Kidney epithelial cell (primary cell): Measurements from ENCODE around the gene CLASRP. TPM values are rescaled to one million over a fixed set of nuclear protein-coding genes. Genes with fewer than 3 reads are reported as not detected.
"Not testable (repeated sequence)": the region's sequence is repeated elsewhere in the genome, so short reads cannot be mapped to it uniquely, and the experiment has no call there.

Experiments
- DNase-seq: peaks from one replicate; pipeline ENCODE4 v3.0.0-alpha.2; 2010; ENCODE audit warnings: low read depth
- H3K27me3 ChIP-seq: 2 replicates; pipeline ENCODE4 v1.6.0; 2011; ENCODE audit warnings: low read length; ENCODE audit not compliant: control insufficient read depth, insufficient read depth
- H3K36me3 ChIP-seq: 2 replicates; pipeline ENCODE4 v1.5.1; 2011; ENCODE audit warnings: low read length; ENCODE audit not compliant: control insufficient read depth, insufficient read depth
- H3K4me3 ChIP-seq: 2 replicates; pipeline ENCODE4 v1.5.1; 2011; ENCODE audit warnings: low read depth, mild to moderate bottlenecking, control low read depth, low read length
- CTCF ChIP-seq: IDR thresholded peaks from 2 replicates; pipeline ENCODE4 v1.5.1; 2011; ENCODE audit warnings: mild to moderate bottlenecking, moderate library complexity, low read length, control low read depth, inconsistent platforms; ENCODE audit not compliant: insufficient read depth, poor library complexity, severe bottlenecking
- total RNA-seq: library from RNA; depleted of rRNA; stranded (reverse); fragments of >200 nt; gene quantifications from 2 replicates; pipeline ENCODE4 v1.2.3, GENCODE V29; 2015

The CLASRP gene
- total RNA-seq, 1 donor from 2014 or later = 65.7 TPM

GRCh38 chr19:45117671-45118070, 78.8 kb downstream of the CLASRP start:
- DNase-seq = no peak
- TF ChIP-seq CTCF = no peak
- H3K36me3 ChIP-seq = no peaks in the 10 kb centered on the region
- H3K4me3 ChIP-seq = no peak overlapping the region
- H3K27me3 ChIP-seq = no peaks in the 10 kb centered on the region

- H3K4me3 ChIP-seq = no peak overlapping the region
- TF ChIP-seq CTCF = no peak
- H3K27me3 ChIP-seq = no peaks in the 10 kb centered on the region
- no peaks in the 10 kb centered on the region for H3K36me3 ChIP-seq
- DNase-seq = no peak
Measured at GRCh38 chr19:45118106-45118505, 79.3 kb downstream of the CLASRP start.

GRCh38 chr19:45118591-45119355, 79.9 kb downstream of the CLASRP start:
- not testable (repeated sequence) for H3K4me3 ChIP-seq, DNase-seq, H3K27me3 ChIP-seq, H3K36me3 ChIP-seq

GRCh38 chr19:45119582-45119981, 80.7 kb downstream of the CLASRP start:
- Histone ChIP-seq H3K27me3 (no peaks in the 10 kb centered on the region), H3K36me3 (no peaks in the 10 kb centered on the region), H3K4me3 (no peak overlapping the region)
- no peak for TF ChIP-seq CTCF
- no peak for DNase-seq

Other genes with a start within 250 kb of the CLASRP start
- gene BCAM, start 229.9 kb upstream of the CLASRP start, total RNA-seq = 27.6 and 29.6 TPM in 2 replicates
- gene NECTIN2, start 192.7 kb upstream of the CLASRP start, total RNA-seq = 240 and 243 TPM in 2 replicates
- gene TOMM40, start 147.8 kb upstream of the CLASRP start, total RNA-seq = 65.3 and 73.7 TPM in 2 replicates
- gene APOE, start 133.2 kb upstream of the CLASRP start, total RNA-seq = 89.0 and 98.1 TPM in 2 replicates
- 1.9 and 3.5 TPM in 2 replicates for gene APOC1, start 124.4 kb upstream of the CLASRP start, total RNA-seq
- gene APOC4, start 96.8 kb upstream of the CLASRP start, total RNA-seq = not detected in 2 replicates
- not detected in 2 replicates for gene APOC2, start 93.0 kb upstream of the CLASRP start, total RNA-seq
- gene CLPTM1, start 83.7 kb upstream of the CLASRP start, total RNA-seq = 58.0 and 74.8 TPM in 2 replicates
- 60.0 and 76.7 TPM in 2 replicates for gene RELB, start 37.6 kb upstream of the CLASRP start, total RNA-seq
- gene ZNF296, start 37.4 kb downstream of the CLASRP start, total RNA-seq = 1.0 and 1.1 TPM in 2 replicates
- gene GEMIN7, start 40.2 kb downstream of the CLASRP start, total RNA-seq = 50.8 and 63.6 TPM in 2 replicates
- 36.5 and 52.0 TPM in 2 replicates for gene PPP1R37, start 54.1 kb downstream of the CLASRP start, total RNA-seq
- 0.07 and 0.46 TPM in 2 replicates for gene NKPD1, start 121.9 kb downstream of the CLASRP start, total RNA-seq
- gene TRAPPC6A, start 139.2 kb downstream of the CLASRP start, total RNA-seq = 33.8 and 36.4 TPM in 2 replicates
- gene BLOC1S3, start 139.7 kb downstream of the CLASRP start, total RNA-seq = 21.9 and 25.0 TPM in 2 replicates
- 0.27 TPM in 1 of 2 replicates, not detected in the other for gene EXOC3L2, start 206.4 kb downstream of the CLASRP start, total RNA-seq
- gene MARK4, start 212.2 kb downstream of the CLASRP start, total RNA-seq = 21.8 and 21.9 TPM in 2 replicates